ENCODE results near the gene AHI1.

Gene AHI1

GRCh38 chr6:135497412-135498184, at the start of gene AHI1:
TSS of gene AHI1 (minus strand) at chr6:135497740. CDS start at chr6:135492237, 5,503 bp downstream.
- peak; percentile 90 for DNase-seq

GRCh38 chr6:135546680-135547418, 49.3 kb upstream of the AHI1 start:
- no peak for DNase-seq

- no peak for DNase-seq
Observed at GRCh38 chr6:135546206-135546605, 48.7 kb upstream of the AHI1 start.

GRCh38 chr6:135540207-135540840, 42.8 kb upstream of the AHI1 start:
- no peak for DNase-seq

GRCh38 chr6:135537741-135538301, 40.3 kb upstream of the AHI1 start:
- no peak for DNase-seq

GRCh38 chr6:135535989-135536414, 38.5 kb upstream of the AHI1 start:
- no peak for DNase-seq

GRCh38 chr6:135534773-135535380, 37.3 kb upstream of the AHI1 start:
- no peak for DNase-seq

- DNase-seq, result no peak
Observed at GRCh38 chr6:135532559-135532958, 35.0 kb upstream of the AHI1 start.

- no peak for DNase-seq
Observed at GRCh38 chr6:135531954-135532490, 34.5 kb upstream of the AHI1 start.

GRCh38 chr6:135530113-135530512, 32.6 kb upstream of the AHI1 start:
- DNase-seq, result no peak

GRCh38 chr6:135527960-135528249, 30.4 kb upstream of the AHI1 start:
- no peak for DNase-seq

GRCh38 chr6:135527116-135527959, 29.8 kb upstream of the AHI1 start:
- no peak for DNase-seq

GRCh38 chr6:135525594-135525993, 28.1 kb upstream of the AHI1 start:
- DNase-seq, result no peak

GRCh38 chr6:135522965-135523692, 25.6 kb upstream of the AHI1 start:
- DNase-seq, result no peak

- no peak for DNase-seq
Observed at GRCh38 chr6:135521431-135521830, 23.9 kb upstream of the AHI1 start.

- DNase-seq, result no peak
Observed at GRCh38 chr6:135520781-135521180, 23.2 kb upstream of the AHI1 start.

- no peak for DNase-seq
Observed at GRCh38 chr6:135519348-135519747, 21.8 kb upstream of the AHI1 start.

- no peak for DNase-seq
Observed at GRCh38 chr6:135517527-135517926, 20.0 kb upstream of the AHI1 start.

GRCh38 chr6:135514706-135515105, 17.2 kb upstream of the AHI1 start:
- DNase-seq, result no peak

- no peak for DNase-seq
Observed at GRCh38 chr6:135506270-135506997, 8.9 kb upstream of the AHI1 start.

- no peak for DNase-seq
Observed at GRCh38 chr6:135505648-135506047, 8.1 kb upstream of the AHI1 start.

All from activated CD8-positive, alpha-beta memory T cell treated with anti-CD3 and anti-CD28 coated beads, Interleukin-2, amount 50 U/mL, for 4 hours (primary cell).